Inflammatory macrophage treated with lipopolysaccharide for 4 hours (primary cell): ENCODE measurements around the gene ANO2.

Experiments
- DNase-seq: peaks from one replicate; pipeline ENCODE4 v3.0.0-alpha.2; 2020

ANO2 gene

GRCh38 chr12:5773550-5773949 lies 171.5 kb downstream of the ANO2 start:
- DNase-seq = no peak

- DNase-seq = no peak
Observed at GRCh38 chr12:5771756-5772155, 173.3 kb downstream of the ANO2 start.

DNA sequence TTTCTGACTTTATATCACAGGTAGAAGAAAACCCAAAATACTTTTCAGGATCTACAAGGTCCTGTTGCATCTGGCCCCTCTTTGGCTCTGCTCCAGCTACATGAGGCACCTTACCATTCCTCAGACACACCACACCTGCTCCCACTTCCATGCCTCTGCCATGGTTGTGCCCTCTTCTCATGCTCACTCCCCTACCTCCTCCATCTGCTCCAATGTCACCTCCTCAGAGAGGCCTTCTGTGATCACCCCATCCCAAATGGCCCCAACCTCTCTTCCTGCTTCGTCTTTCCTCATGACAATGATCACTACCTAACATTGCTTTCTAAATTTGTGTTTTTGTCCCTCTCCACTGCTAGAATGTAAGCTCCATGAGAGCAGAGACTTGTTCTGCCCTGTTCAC lies 174.3 kb downstream of the ANO2 start:
- DNase-seq = no peak

- DNase-seq = no peak
Observed at GRCh38 chr12:5768581-5769196, 176.4 kb downstream of the ANO2 start.

DNA sequence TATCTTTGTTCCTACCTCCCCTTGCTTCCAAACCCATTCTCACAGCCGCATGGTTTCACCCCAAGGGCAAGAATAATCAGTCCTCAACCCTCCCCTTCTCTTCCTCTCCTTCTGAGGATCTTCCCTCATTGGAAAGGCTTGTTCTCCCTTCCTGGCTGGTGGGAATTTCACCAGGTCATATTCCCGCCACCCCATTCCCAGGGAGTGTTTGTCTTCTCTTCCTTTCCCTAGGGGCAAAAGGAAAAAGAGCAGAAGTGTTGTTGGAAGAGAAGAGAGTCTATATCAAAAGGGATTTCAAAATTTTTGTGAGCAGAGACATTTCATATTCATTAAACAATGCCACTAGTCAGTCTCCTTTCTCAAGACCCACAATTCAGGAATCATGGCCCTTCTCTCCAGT lies 176.9 kb downstream of the ANO2 start:
- no peak for DNase-seq

DNA sequence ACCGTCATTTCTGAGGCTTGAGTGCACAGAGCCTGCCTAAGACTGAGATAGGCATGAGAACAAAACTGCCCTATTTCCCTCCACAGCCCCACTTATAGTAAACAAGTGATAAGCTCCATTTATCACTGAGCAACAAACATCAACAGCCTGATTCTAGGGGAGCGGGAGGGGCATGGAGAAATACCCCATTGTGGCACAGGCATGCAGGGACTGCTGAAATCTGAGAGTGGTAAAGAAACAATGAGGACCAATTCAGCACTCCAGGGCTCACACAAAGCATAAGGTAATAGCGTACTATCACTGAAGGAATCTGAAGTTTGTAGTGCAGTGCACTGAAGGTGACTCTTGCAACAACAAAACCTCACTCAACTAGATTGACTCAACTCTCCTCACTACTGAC lies 186.7 kb downstream of the ANO2 start:
- DNase-seq = no peak

DNA sequence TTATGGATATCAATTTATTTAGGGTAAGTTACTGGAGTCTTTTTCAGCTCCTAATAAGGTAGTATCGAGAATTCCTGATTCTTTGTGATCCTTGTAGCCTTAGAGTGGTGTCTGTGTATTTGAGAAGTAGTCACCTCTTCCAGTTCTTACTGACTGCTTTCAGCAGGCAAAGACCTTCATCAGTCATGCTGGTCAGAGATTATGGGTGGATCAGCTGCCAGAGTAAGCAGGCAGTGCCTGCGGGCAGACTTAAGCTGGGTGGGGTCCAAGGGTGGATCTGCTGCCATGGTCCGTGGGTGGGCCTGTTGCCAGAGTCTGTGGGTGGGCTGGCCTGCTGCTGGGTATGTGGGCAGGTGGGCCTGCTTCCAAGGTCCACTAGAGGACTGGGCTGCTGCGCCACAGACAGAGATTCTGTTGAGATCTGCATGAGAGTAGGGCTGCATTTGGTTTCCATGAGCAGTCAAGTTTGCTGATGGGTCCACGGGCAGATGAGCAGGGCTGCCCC lies 188.7 kb downstream of the ANO2 start:
- no peak for DNase-seq

GRCh38 chr12:5748027-5748426 lies 197.0 kb downstream of the ANO2 start:
- DNase-seq = no peak

DNA sequence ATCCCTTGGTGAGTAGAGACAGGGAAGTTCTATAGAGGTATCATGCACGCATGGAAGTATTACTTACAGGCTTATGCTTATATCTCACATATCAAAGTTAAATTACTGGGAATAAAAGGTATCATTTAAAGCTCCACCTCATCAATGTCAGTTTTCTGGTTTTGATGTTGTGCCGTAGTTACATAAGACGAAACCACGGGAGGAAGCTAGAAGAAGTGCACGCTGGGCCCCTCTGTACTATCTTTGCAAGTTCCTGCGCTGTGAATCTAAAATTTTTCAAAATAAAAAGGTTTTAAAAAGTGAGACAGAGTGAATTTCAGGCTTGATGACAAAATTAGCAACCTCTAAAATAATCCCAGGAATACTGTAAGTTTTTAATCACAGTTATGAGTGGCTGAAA lies 198.1 kb downstream of the ANO2 start:
- no peak for DNase-seq

DNA sequence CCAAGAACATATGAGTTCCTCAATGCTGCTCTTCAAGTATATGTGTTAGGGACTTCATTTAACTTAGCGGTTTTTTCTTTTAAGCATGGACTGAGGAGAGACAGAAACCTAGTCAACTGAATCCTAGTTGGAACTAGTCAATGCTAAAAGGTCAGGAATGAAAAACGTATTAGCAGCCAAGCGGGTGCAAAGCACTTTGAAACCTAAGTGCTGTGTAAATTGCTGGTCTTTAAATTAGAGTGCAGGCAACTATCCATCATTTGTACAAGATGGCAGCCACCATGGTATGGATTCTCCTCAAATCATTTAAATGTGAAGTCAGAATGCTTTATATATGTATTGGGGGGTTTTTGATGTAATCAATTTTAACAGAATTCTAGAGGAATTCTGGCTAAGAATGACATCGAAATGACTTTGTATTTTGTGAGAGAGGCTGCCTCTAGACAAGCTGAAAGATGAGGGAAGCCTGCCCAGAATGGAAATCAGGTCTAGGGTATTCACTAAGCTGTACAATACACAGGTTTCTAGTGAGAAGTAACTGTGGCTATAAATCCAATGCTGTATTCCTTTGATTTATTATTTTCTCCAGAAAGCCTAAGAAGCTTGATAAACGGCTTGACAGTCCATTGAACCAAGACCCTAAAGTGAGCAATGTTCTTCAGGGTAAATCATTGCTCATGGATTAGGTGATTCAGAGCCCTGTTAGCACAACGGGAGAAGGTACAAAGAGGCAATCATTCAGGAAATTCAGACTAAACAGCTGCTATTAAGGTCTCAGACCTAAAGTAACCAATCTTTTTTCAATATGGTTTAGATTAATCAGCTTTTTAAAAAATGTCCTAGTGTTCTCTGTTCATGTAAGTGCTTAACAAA lies 198.8 kb downstream of the ANO2 start:
- DNase-seq = no peak

DNA sequence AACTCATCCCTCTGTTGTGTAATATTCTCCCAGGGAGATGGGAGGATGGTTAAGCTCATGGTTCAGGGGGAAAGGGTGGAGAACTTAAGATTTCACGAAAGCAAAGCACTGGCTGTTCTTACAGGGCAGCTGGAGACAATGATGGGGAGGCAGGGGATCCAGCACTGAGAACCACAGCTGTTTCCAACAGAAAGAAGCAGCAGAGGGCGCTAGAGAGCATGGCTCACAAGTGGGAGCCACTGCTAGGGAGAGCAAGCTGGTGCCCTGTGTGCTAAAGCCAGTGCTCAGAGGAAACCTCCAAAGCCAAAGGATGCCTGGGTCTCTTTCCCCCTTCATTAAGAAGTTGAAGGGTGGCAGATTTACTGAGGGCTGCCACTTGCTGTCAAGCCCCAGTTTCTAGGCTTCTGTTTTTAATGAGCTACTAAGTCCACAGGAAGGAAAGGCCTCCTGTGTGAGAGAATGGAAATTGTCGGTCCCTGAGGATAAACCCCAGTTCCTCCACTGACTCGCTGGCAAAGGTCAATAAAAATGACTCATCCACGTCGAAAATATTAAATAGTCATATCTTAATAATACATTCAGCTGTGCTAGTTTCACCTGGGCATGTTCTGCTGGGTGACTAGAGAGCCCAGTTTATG lies 199.7 kb downstream of the ANO2 start:
- DNase-seq = peak; percentile 43

- DNase-seq = peak; percentile 11
Observed at GRCh38 chr12:5742258-5742657, 202.8 kb downstream of the ANO2 start.

- no peak for DNase-seq
Observed at GRCh38 chr12:5739917-5740316, 205.1 kb downstream of the ANO2 start.

DNA sequence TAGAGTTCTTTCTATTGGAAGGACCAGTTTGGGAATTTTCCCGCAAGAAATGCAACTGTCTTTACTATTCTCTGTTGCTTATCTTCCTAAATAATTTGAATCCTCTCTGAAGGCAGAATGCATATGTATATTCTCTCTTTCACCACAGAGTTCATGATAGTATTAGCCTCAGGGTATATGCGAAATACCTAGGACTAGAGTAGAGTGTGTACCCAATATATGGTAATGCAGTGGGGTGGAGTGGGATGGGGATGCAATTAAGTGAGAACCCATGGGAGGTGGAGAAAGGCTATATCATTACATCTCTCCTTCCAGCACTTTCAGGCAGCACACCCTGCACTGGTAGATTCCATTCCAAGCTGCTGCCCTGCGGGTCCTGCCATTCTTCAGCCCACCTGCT lies 207.3 kb downstream of the ANO2 start:
- DNase-seq = no peak

DNA sequence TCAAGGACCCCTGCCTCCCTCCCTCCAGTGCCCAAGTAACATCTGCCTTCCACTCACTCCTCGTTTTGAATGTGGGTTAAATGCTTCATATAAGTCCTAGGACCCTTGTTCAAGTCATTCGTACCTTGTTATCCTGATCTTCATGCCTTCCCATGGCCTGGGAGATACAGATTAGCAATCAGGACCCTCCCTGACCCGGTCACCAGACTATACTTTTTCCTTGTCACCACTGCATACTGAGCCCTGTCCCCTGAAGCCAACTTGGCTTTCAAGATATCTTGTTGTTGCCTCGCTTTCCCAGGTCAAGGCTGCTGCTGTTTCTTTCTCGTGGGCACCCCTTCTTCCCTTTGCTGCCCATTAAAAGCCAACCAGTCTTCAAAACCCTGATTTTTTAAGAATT lies 208.5 kb downstream of the ANO2 start:
- DNase-seq = no peak

DNA sequence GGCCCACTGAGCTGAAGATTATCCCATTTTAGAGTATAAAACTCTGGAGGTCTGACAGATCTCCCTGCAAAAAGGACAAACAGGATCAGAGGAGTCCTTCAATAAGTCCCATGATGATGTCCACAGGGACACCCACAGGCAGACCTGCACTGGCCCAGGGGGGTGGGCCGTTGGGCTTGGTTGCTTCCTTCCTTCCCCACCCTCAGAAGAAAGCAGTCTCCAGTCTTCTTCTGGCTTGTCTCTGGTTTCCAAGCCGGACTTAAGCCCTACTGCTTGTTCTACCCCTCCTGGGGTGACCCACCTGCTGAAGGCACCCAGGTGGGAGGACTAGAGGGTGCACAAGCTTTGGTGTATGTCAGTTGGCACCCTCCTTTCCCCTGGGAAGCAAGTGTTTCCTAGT lies 209.0 kb downstream of the ANO2 start:
- DNase-seq = no peak

- DNase-seq = no peak
Observed at GRCh38 chr12:5733916-5734315, 211.1 kb downstream of the ANO2 start.

DNA sequence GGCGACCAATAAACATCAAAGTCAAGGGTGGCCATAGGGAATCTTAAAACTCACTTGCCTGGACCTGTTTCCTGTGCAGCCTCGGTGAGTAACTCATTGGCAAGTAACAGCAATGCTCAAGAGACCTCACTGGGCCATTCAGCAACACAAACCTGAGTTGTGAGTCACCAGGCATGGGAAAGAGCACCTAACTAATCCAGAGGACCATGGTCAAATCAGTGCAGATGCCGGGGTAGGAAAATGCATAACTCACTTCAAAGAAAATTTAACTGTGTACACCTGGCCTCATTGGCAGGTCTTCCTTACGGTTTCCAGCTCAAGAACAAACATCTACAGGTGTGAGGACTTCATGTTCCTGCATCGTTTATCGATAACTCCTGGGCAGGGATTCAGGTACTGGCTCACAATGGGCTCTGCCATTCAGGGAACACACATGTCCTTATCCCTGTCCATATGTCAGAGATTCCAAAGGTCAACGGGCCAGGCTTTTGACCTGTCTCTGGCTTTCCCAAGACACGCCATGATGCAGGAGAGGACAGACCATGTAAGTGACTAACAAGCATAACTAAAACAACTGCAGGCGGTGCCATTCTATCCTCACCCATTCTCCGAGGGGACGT lies 211.8 kb downstream of the ANO2 start:
- DNase-seq = no peak

DNA sequence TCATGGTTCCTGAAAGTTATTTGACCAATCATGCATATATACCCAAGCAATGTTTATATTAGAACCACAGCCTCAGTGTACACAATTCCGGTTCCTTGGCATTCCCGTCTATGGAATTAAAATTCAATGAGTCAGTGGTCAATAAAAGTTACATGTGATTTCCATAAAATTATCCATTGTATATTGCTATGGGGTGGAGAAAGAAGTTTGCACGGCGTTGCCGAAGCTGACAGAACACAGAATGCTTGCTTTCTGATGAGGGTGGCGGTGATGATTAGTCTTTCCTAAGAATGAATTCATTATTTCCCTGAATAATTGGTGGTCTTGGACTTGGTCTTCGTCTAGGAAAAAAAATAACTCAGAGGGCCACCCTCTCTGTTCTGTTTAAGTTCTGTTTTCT lies 214.1 kb downstream of the ANO2 start:
- no peak for DNase-seq

GRCh38 chr12:5723711-5724252 lies 221.3 kb downstream of the ANO2 start:
- no peak for DNase-seq

DNA sequence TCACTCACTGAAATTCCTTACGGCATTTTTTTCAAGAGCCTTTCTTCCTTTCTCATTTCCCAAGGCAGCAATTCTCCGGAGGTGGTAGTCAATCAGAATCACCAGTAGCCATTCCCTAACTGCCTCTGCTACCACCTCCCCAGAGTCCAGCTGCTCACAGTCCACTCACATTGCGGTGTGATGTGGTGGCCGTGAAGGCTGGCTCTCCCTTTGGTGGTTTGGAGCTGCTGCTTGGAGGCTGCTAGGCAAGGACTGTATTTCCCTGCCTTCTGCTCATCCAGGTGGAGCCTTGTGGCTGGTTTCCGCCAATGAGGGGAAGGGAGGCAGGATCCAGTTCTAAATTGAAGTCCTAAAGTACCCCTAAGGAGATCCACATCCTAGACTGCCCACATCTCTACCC lies 222.0 kb downstream of the ANO2 start:
- no peak for DNase-seq

GRCh38 chr12:5720381-5721005 lies 224.6 kb downstream of the ANO2 start:
- no peak for DNase-seq

DNA sequence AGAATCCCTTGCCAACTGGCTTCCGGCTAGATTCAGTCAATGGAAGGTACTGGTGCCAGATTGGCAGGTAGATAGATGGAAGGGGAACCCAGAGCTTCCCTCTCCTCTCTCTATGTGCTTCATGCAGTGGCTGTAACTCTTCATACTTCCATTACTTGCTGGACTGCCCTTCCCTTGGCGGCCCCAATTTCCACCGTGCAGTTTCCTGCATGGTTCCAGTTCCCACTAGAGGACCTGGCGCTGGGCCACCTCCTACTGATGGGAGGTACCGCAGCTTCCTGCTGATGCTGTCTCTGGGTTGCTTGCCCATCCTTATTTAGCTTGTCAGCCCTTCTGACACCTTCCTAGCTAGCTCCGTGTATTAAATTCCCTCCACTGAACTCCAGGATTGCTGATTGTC lies 226.4 kb downstream of the ANO2 start:
- DNase-seq = no peak
